Measurements from ENCODE around the gene P2RX4.
"Not testable (repeated sequence)": the region's sequence is repeated elsewhere in the genome, so short reads cannot be mapped to it uniquely, and the experiment has no call there.

DNA sequence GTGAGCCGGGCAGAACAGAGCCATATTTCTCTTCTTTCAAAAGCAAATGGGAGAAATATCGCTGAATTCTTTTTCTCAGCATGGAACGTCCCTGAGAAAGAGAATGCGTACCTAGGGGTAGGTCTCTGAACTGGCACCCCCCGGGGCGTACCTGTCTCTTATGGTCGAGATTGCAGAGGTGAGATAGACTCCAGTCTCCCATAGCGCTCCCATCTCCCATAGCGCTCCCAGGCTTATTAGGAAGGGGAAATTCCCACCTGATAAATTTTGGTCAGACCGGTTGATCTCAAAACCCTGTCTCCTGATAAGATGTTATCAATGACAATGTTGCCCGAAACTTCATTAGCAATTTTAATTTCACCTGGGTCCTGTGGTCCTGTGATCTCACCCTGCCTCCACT lies 70.6 kb downstream of the P2RX4 start:
- TF ChIP-seq, protein P1, sequence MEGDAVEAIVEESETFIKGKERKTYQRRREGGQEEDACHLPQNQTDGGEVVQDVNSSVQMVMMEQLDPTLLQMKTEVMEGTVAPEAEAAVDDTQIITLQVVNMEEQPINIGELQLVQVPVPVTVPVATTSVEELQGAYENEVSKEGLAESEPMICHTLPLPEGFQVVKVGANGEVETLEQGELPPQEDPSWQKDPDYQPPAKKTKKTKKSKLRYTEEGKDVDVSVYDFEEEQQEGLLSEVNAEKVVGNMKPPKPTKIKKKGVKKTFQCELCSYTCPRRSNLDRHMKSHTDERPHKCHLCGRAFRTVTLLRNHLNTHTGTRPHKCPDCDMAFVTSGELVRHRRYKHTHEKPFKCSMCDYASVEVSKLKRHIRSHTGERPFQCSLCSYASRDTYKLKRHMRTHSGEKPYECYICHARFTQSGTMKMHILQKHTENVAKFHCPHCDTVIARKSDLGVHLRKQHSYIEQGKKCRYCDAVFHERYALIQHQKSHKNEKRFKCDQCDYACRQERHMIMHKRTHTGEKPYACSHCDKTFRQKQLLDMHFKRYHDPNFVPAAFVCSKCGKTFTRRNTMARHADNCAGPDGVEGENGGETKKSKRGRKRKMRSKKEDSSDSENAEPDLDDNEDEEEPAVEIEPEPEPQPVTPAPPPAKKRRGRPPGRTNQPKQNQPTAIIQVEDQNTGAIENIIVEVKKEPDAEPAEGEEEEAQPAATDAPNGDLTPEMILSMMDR (IDR thresholded peaks at IDR 0.05; ENCODE audit: low read depth, low read length) = not testable (repeated sequence)
- TF ChIP-seq POLR2A (IDR thresholded peaks at IDR 0.05; ENCODE audit: extremely low read depth, insufficient read length) = not testable (repeated sequence)

Measured in NB4 (cell line).